Neural cell (in vitro differentiated cells): ENCODE measurements around the gene GNRHR.

Source experiments
- EZH2 ChIP-seq: fragments of 200-600, 300-800 bp; shearing (Covaris generic), sonication (generic); IDR thresholded peaks from 2 replicates; pipeline ENCODE4 v1.6.1; 2014; ENCODE audit warnings: antibody characterized with exemption, low read length, borderline replicate concordance, mild to moderate bottlenecking; ENCODE audit not compliant: insufficient read depth, poor library complexity, severe bottlenecking
- MXI1 ChIP-seq: fragments of 450-650 bp; conservative IDR thresholded peaks from 2 replicates; pipeline ENCODE4 v1.6.1; 2014; ENCODE audit warnings: antibody characterized with exemption, mild to moderate bottlenecking; ENCODE audit not compliant: poor library complexity, severe bottlenecking
- POLR2AphosphoS5 ChIP-seq: IDR thresholded peaks from 2 replicates; pipeline ENCODE4 v1.6.1; 2012
- RAD21 ChIP-seq: fragments of 450-650 bp; conservative IDR thresholded peaks from 2 replicates; pipeline ENCODE4 v1.6.1; 2014; ENCODE audit warnings: antibody characterized with exemption, mild to moderate bottlenecking, moderate library complexity
- TAF1 ChIP-seq: IDR thresholded peaks from 2 replicates; pipeline ENCODE4 v1.6.1; 2012; ENCODE audit warnings: low read depth
- TF ChIP-seq, protein P1 (sequence below): fragments of 450-650 bp; IDR thresholded peaks from 2 replicates; pipeline ENCODE4 v1.5.1; 2014; ENCODE audit warnings: antibody characterized with exemption, mild to moderate bottlenecking, moderate library complexity; ENCODE audit not compliant: poor library complexity, severe bottlenecking

DNA sequence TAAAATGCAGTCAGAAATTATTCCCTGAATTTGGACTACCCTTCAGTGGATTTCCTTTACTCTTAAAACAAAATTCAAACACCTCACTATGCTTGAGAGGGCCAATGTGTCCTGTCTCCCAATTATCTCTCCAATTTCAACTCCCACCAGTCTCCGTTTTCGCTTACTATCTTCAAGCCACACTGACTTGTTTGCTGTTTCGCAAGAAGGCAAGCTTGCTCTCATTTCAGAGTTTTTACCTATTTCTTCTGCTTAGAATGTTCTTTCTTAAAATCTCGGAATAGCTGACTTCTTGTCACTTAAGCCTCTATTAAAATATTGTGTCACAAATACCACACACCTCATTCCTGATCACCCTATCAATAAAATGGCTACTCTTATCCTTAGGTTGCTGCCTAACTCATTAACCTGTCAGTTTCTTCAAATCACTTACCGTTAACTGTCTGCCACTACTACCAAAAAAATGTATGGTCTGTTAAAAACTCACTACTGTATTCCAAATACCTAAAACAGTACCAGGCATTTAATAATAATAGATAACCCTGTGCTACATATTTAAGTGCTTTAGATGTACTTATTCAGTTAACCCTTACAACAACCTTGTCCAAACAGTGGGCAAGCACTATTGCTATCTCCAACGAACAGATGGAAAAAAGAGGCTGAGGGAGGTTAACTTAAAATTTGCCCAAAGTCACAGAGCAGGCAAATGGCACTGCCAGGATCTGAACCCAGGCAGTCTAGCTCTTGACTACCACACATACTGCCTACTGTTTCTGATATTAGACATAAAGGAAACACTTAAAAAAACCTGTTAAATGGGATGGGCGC is 56.1 kb downstream of the GNRHR start:
- TF ChIP-seq, protein P1, sequence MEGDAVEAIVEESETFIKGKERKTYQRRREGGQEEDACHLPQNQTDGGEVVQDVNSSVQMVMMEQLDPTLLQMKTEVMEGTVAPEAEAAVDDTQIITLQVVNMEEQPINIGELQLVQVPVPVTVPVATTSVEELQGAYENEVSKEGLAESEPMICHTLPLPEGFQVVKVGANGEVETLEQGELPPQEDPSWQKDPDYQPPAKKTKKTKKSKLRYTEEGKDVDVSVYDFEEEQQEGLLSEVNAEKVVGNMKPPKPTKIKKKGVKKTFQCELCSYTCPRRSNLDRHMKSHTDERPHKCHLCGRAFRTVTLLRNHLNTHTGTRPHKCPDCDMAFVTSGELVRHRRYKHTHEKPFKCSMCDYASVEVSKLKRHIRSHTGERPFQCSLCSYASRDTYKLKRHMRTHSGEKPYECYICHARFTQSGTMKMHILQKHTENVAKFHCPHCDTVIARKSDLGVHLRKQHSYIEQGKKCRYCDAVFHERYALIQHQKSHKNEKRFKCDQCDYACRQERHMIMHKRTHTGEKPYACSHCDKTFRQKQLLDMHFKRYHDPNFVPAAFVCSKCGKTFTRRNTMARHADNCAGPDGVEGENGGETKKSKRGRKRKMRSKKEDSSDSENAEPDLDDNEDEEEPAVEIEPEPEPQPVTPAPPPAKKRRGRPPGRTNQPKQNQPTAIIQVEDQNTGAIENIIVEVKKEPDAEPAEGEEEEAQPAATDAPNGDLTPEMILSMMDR, result no peak
- no peak for TF ChIP-seq EZH2
- no peak for TF ChIP-seq TAF1
- no peak for TF ChIP-seq POLR2AphosphoS5
- no peak for TF ChIP-seq MXI1
- TF ChIP-seq RAD21, result no peak
